HG03108 (cell line): ENCODE measurements around the gene SLC5A3.

ENCODE experiments used
- ATAC-seq: cut with Tn5 transposase; IDR thresholded peaks from one replicate; pipeline ENCODE4 v1.9.1; 2021; ENCODE audit warnings: moderate library complexity; ENCODE audit not compliant: unreplicated experiment

The SLC5A3 gene

GRCh38 chr21:34094949-34095348 lies 21.6 kb downstream of the SLC5A3 start:
- ATAC-seq, result no peak

- no peak for ATAC-seq
Observed at GRCh38 chr21:34097442-34097841, 24.1 kb downstream of the SLC5A3 start.

- ATAC-seq, result no peak
Observed at GRCh38 chr21:34100337-34100736, 27.0 kb downstream of the SLC5A3 start.

- ATAC-seq, result no peak
Observed at GRCh38 chr21:34100790-34101189, 27.4 kb downstream of the SLC5A3 start.

- no peak for ATAC-seq
Observed at GRCh38 chr21:34105947-34106541, 32.7 kb downstream of the SLC5A3 start.

- ATAC-seq, result no peak
Observed at GRCh38 chr21:34107606-34108005, 34.2 kb downstream of the SLC5A3 start.

- ATAC-seq, result no peak
Observed at GRCh38 chr21:34109075-34109474, 35.7 kb downstream of the SLC5A3 start.

GRCh38 chr21:34110594-34111202 lies 37.3 kb downstream of the SLC5A3 start:
- no peak for ATAC-seq

GRCh38 chr21:34112316-34113033 lies 39.1 kb downstream of the SLC5A3 start:
- no peak for ATAC-seq

GRCh38 chr21:34113842-34114241 lies 40.5 kb downstream of the SLC5A3 start:
- ATAC-seq, result no peak

- no peak for ATAC-seq
Observed at GRCh38 chr21:34115160-34115559, 41.8 kb downstream of the SLC5A3 start.

- no peak for ATAC-seq
Observed at GRCh38 chr21:34116569-34116968, 43.2 kb downstream of the SLC5A3 start.

GRCh38 chr21:34120867-34121266 lies 47.5 kb downstream of the SLC5A3 start:
- no peak for ATAC-seq

- ATAC-seq, result no peak
Observed at GRCh38 chr21:34122047-34122446, 48.7 kb downstream of the SLC5A3 start.
